Measurements from ENCODE around the gene TNNC1. TPM values are rescaled to one million over a fixed set of nuclear protein-coding genes. Genes with fewer than 3 reads are reported as not detected.
A peak's percentile ranks its signal among the peaks of the same experiment; 100 is the strongest.

The TNNC1 gene
- total and polyA plus RNA-seq, 9 of the 15 experiments (the other 6 are each of a cell fraction or from before 2014, with no cell fraction given): 0.08 to 0.85 (median 0.42) TPM; not detected in 4

DNA sequence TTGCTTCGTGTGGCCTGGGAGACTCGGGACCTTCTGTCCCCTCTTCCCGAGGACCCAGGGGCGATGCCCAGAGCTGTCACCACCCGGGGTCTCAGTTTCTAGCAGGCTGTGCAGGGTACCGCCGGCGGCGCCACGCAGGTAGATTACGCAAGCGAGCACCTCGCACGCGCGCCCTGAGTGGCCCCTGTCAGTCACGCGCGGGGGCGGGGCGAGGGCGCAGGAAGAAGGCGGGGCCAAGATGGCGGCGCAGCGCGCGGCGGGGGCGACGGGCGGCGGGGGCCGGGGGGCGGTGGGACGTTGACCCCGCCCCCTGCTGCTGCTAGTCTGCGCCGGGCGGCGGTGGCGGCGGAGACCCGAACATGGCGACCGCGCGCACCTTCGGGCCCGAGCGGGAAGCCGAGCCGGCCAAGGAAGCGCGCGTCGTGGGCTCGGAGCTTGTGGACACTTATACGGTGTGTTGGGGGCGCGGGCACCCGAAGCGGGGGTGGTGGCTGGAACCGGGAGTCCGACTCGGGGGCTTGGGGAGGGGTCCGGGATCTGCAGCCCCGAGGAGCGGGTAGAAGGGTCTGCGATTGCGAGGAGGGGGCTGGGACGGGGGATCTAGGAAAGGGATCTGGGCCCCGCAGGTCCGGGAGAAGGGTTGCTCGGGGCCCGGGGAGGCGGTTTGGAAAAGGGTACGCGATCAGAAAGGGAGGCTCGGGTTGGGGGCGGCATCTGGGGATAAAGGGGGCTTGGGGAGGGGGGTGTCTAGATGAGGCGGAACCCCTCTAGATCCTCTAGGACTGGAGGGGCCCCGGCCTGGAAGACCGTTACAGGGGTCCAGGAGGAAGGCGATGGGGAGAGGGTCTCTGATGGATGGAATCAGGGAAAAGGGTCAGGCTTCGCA, 1.7 kb upstream of the TNNC1 start, which contains the start of gene NISCH (continued):
- TF ChIP-seq, protein P1, sequence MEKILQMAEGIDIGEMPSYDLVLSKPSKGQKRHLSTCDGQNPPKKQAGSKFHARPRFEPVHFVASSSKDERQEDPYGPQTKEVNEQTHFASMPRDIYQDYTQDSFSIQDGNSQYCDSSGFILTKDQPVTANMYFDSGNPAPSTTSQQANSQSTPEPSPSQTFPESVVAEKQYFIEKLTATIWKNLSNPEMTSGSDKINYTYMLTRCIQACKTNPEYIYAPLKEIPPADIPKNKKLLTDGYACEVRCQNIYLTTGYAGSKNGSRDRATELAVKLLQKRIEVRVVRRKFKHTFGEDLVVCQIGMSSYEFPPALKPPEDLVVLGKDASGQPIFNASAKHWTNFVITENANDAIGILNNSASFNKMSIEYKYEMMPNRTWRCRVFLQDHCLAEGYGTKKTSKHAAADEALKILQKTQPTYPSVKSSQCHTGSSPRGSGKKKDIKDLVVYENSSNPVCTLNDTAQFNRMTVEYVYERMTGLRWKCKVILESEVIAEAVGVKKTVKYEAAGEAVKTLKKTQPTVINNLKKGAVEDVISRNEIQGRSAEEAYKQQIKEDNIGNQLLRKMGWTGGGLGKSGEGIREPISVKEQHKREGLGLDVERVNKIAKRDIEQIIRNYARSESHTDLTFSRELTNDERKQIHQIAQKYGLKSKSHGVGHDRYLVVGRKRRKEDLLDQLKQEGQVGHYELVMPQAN (IDR thresholded peaks at IDR 0.05; ENCODE audit: borderline replicate concordance): 0 out of 2 replicates have a peak, but pooled peaks have one; percentile 26
- TF ChIP-seq ZNF584 (CRISPR knock-in tag; IDR thresholded peaks at IDR 0.05; ENCODE audit: low read depth) (no peak), PML (IDR thresholded peaks at IDR 0.05; ENCODE audit: low read length) (peak; percentile 30; the same call in 1 of the 2 replicates), MTA1 (IDR thresholded peaks at IDR 0.05; ENCODE audit: borderline replicate concordance) (no peak), KLF16 (IDR thresholded peaks at IDR 0.05) (no peak), RAD51 (IDR thresholded peaks at IDR 0.05; ENCODE audit: borderline replicate concordance, low read depth) (peak; percentile 32; the same call in 1 of the 2 replicates), CXXC5 (CRISPR knock-in tag; IDR thresholded peaks at IDR 0.05) (peak; percentile 77), CBX8 (IDR thresholded peaks at IDR 0.05; ENCODE audit: borderline replicate concordance, extremely low read depth, low read depth, low read length, poor library complexity, severe bottlenecking) (no peak)
- TF ChIP-seq, protein P2, sequence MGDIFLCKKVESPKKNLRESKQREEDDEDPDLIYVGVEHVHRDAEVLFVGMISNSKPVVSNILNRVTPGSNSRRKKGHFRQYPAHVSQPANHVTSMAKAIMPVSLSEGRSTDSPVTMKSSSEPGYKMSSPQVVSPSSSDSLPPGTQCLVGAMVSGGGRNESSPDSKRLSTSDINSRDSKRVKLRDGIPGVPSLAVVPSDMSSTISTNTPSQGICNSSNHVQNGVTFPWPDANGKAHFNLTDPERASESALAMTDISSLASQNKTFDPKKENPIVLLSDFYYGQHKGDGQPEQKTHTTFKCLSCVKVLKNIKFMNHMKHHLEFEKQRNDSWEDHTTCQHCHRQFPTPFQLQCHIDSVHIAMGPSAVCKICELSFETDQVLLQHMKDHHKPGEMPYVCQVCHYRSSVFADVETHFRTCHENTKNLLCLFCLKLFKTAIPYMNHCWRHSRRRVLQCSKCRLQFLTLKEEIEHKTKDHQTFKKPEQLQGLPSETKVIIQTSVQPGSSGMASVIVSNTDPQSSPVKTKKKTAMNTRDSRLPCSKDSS (IDR thresholded peaks at IDR 0.05; ENCODE audit: low read depth, partially characterized antibody): no peak
- TF ChIP-seq, protein P3, sequence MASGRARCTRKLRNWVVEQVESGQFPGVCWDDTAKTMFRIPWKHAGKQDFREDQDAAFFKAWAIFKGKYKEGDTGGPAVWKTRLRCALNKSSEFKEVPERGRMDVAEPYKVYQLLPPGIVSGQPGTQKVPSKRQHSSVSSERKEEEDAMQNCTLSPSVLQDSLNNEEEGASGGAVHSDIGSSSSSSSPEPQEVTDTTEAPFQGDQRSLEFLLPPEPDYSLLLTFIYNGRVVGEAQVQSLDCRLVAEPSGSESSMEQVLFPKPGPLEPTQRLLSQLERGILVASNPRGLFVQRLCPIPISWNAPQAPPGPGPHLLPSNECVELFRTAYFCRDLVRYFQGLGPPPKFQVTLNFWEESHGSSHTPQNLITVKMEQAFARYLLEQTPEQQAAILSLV (tag; IDR thresholded peaks at IDR 0.05): peak; percentile 45; the same call in 1 of the 2 replicates
- TF ChIP-seq, protein P4, sequence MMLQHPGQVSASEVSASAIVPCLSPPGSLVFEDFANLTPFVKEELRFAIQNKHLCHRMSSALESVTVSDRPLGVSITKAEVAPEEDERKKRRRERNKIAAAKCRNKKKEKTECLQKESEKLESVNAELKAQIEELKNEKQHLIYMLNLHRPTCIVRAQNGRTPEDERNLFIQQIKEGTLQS (IDR thresholded peaks at IDR 0.05): peak; percentile 79
- TF ChIP-seq, protein P4 (CRISPR knock-in tag; conservative IDR thresholded peaks at IDR 0.05): no peak
- TF ChIP-seq, protein P5, sequence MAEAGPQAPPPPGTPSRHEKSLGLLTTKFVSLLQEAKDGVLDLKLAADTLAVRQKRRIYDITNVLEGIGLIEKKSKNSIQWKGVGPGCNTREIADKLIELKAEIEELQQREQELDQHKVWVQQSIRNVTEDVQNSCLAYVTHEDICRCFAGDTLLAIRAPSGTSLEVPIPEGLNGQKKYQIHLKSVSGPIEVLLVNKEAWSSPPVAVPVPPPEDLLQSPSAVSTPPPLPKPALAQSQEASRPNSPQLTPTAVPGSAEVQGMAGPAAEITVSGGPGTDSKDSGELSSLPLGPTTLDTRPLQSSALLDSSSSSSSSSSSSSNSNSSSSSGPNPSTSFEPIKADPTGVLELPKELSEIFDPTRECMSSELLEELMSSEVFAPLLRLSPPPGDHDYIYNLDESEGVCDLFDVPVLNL (CRISPR knock-in tag; IDR thresholded peaks at IDR 0.05; ENCODE audit: low read depth): 0 out of 2 replicates have a peak, but pooled peaks have one; percentile 17
- TF ChIP-seq, protein P6, sequence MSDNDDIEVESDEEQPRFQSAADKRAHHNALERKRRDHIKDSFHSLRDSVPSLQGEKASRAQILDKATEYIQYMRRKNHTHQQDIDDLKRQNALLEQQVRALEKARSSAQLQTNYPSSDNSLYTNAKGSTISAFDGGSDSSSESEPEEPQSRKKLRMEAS (CRISPR knock-in tag; IDR thresholded peaks at IDR 0.05): peak; percentile 45; the same call in 1 of the 2 replicates

Data from K562 (cell line).